SJSA1 (cell line): ENCODE measurements around the gene MLF1. TPM values are rescaled to one million over a fixed set of nuclear protein-coding genes. Genes with fewer than 3 reads are reported as not detected.
"Not testable (repeated sequence)": the region's sequence is repeated elsewhere in the genome, so short reads cannot be mapped to it uniquely, and the experiment has no call there.

Experiments
- DNase-seq, 2 experiments: peaks; one replicate each; pipeline ENCODE4 v3.0.0-alpha.2; 2015 to 2020; ENCODE audit warnings: low spot score in 2 of 2, low read depth in 1 of 2
- H3K27ac ChIP-seq: fragments of 250-450 bp; sonication (Bioruptor Pico); 2 replicates; pipeline ENCODE4 v1.5.1; 2020; ENCODE audit warnings: mild to moderate bottlenecking, moderate library complexity
- H3K27me3 ChIP-seq: fragments of 250-450 bp; sonication (Bioruptor Pico); replicated peaks from 2 replicates; pipeline ENCODE4 v1.5.1; 2020; ENCODE audit warnings: mild to moderate bottlenecking, moderate library complexity
- H3K36me3 ChIP-seq: fragments of 250-450 bp; sonication (Bioruptor Pico); 2 replicates; pipeline ENCODE4 v1.5.1; 2020; ENCODE audit warnings: mild to moderate bottlenecking
- H3K4me1 ChIP-seq: fragments of 250-450 bp; sonication (Bioruptor Pico); replicated peaks from 2 replicates; pipeline ENCODE4 v1.6.1; 2021; ENCODE audit warnings: mild to moderate bottlenecking
- H3K4me3 ChIP-seq: fragments of 250-450 bp; sonication (Bioruptor Pico); 2 replicates; pipeline ENCODE4 v1.5.1; 2020; ENCODE audit warnings: mild to moderate bottlenecking
- H3K9me3 ChIP-seq: fragments of 250-450 bp; sonication (Bioruptor Pico); replicated peaks from 2 replicates; pipeline ENCODE4 v1.5.1; 2020; ENCODE audit warnings: mild to moderate bottlenecking
- total RNA-seq: library from RNA; depleted of rRNA; stranded (reverse); fragments of >200 nt; shearing (Covaris generic); gene quantifications from 2 replicates; pipeline ENCODE4 v1.2.3, GENCODE V29; 2014; rRNA removed

The MLF1 gene, protein sequence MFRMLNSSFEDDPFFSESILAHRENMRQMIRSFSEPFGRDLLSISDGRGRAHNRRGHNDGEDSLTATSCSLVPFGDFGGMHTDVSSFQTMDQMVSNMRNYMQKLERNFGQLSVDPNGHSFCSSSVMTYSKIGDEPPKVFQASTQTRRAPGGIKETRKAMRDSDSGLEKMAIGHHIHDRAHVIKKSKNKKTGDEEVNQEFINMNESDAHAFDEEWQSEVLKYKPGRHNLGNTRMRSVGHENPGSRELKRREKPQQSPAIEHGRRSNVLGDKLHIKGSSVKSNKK
- total RNA-seq, result 13.0 and 18.2 TPM in 2 replicates

DNA sequence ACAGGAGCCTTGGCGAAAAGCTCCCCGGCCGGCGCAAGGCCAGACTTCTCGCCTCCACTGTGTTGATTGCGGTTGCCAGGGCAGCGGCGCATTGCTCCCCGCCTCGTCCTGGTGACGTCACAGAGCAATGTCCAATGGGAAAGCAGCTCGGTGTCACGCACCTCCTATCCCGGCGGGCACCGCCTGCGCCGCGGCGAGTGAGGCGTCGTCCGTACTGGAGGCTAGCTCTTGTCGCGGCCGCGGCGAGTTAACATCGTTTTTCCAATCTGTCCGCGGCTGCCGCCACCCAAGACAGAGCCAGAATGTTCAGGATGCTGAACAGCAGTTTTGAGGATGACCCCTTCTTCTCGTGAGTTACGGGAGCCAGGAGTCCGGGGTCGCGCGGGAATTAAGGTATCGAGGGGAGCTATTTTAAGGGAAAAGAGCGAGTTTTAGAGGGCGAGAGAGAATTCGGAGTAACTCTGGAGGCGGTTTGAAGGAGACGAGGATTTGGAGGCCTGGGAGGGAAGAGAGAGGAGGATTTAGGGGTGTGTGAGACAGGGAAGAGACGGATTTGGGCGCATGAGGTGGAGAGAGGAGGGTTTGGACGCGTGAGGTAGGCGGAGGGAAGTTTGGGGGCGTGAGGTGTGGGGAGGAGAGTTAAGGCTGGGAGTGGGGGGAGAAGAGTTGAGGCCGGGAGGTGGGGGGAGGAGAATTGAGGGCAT lies at the start of gene MLF1:
Gene MLF1 (plus strand): TSS at position 196 of the 704 bp plus-strand sequence. CDS start 107 bp downstream, at position 303.
- DNase-seq, result peak; percentile 85 to 96
- peak within 1 kb of the TSS; percentile 45 for H3K4me3 ChIP-seq
- peak within 1 kb of the TSS; percentile 69 for H3K27ac ChIP-seq
- H3K36me3 ChIP-seq, result no peaks in the 10 kb centered on the region
- H3K4me1 ChIP-seq, result no peaks in the 10 kb centered on the region
- H3K9me3 ChIP-seq, result no peaks in the 10 kb centered on the region
- H3K27me3 ChIP-seq, result no peaks in the 10 kb centered on the region

GRCh38 chr3:158522221-158523136 lies 48.5 kb upstream of the MLF1 start:
- H3K4me1 ChIP-seq, result no peaks in the 10 kb centered on the region
- DNase-seq, result no peak
- no peak overlapping the region for H3K4me3 ChIP-seq
- no peaks in the 10 kb centered on the region for H3K36me3 ChIP-seq
- H3K27ac ChIP-seq, result no peak overlapping the region
- no peaks in the 10 kb centered on the region for H3K27me3 ChIP-seq
- no peaks in the 10 kb centered on the region for H3K9me3 ChIP-seq

GRCh38 chr3:158528076-158528674 lies 42.8 kb upstream of the MLF1 start:
- no peaks in the 10 kb centered on the region for H3K36me3 ChIP-seq
- no peaks in the 10 kb centered on the region for H3K4me1 ChIP-seq
- no peak overlapping the region for H3K27ac ChIP-seq

GRCh38 chr3:158531334-158531733 lies 39.7 kb upstream of the MLF1 start:
- H3K4me3 ChIP-seq, result no peak overlapping the region
- no peak overlapping the region for H3K27ac ChIP-seq
- no peaks in the 10 kb centered on the region for H3K27me3 ChIP-seq
- H3K4me1 ChIP-seq, result no peaks in the 10 kb centered on the region
- no peaks in the 10 kb centered on the region for H3K36me3 ChIP-seq
- no peaks in the 10 kb centered on the region for H3K9me3 ChIP-seq
- DNase-seq, result no peak

More at GRCh38 chr3:158528076-158528674, 42.8 kb upstream of the MLF1 start:
- DNase-seq, result no peak
- H3K4me3 ChIP-seq, result no peak overlapping the region
- no peaks in the 10 kb centered on the region for H3K9me3 ChIP-seq
- H3K27me3 ChIP-seq, result no peaks in the 10 kb centered on the region

DNA sequence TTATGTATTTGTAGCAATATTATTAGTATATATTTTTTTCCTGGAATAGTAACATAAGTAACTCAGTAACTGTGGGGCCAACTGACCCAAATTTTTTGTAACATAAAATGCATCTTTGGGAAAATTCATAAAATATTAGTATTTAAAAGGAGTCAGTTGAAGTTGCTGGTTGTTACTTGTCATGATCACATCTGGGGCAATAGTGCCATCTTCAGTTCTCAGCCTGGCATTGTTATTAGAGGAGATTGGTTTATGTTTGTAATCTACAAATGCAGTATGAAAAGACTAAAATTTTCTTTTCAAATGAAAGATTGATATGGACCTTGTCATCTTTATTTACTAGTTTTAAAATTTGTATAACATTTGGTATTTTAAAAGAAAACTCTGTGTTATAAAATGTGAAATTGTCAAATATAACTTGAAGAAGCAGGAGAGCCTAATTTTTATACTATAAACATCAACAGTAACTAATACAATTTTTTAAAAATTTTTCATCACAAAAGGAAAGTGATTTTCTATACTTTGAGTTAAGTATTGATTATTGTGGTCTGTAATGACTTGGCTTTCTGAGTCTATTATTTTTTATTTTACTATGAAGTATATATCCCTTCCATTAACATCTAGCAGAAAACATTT lies 38.8 kb upstream of the MLF1 start:
- Histone ChIP-seq H3K36me3 (no peaks in the 10 kb centered on the region), H3K9me3 (no peaks in the 10 kb centered on the region), H3K27me3 (no peaks in the 10 kb centered on the region), H3K27ac (no peak overlapping the region), H3K4me1 (no peaks in the 10 kb centered on the region), H3K4me3 (no peak overlapping the region)
- peak in 1 of 2 experiments; percentile 10 for DNase-seq

DNA sequence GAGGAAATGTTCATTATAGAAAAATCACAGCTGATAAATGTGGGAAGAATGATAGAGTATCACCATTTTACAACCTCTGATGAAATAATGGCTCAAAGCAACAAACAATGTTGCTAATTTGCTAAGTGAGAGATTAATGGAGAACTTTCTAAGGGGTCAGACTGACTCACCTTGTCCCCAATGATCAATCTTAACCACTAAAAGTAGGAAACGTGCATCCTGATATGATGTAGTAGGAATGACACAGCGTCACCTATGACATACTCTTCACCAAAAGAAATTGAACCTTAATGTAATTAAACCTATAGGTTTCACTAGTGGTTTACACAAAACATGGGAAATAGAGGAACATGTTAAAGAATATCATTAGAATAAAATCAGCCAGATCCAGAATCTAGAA lies 35.1 kb upstream of the MLF1 start:
- Histone ChIP-seq H3K27me3 (no peaks in the 10 kb centered on the region), H3K4me1 (no peaks in the 10 kb centered on the region), H3K27ac (no peak overlapping the region), H3K4me3 (no peak overlapping the region), H3K36me3 (no peaks in the 10 kb centered on the region), H3K9me3 (no peaks in the 10 kb centered on the region)
- DNase-seq, result no peak

GRCh38 chr3:158539414-158540014 lies 31.5 kb upstream of the MLF1 start:
- Histone ChIP-seq H3K4me1 (no peaks in the 10 kb centered on the region), H3K9me3 (no peaks in the 10 kb centered on the region), H3K27ac (no peak overlapping the region), H3K4me3 (no peak overlapping the region), H3K36me3 (no peaks in the 10 kb centered on the region), H3K27me3 (no peaks in the 10 kb centered on the region)
- peak in 1 of 2 experiments; percentile 36 for DNase-seq

DNA sequence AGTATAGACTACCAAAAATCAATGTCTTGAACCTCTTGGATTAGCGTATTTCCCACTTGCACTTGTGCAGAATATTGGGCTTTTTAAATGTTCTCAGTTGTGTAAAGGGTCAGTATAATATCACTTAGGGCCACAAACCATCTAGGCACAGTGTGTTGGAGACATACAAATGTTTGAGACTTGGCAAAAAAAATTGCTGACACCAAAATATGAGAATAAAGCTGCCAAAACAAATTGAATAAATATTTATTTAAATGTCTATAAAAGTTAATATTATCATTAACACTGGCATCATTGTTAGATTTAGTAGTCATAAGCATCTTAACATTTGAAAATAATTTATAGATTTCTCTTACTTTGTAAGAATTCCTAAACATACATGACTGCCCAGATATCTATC lies 30.9 kb upstream of the MLF1 start:
- Histone ChIP-seq H3K27me3 (no peaks in the 10 kb centered on the region), H3K36me3 (no peaks in the 10 kb centered on the region), H3K4me1 (no peaks in the 10 kb centered on the region), H3K4me3 (no peak overlapping the region), H3K9me3 (no peaks in the 10 kb centered on the region), H3K27ac (no peak overlapping the region)
- DNase-seq, result no peak

GRCh38 chr3:158548691-158549090 lies 22.3 kb upstream of the MLF1 start:
- H3K4me1 ChIP-seq, result no peaks in the 10 kb centered on the region
- no peak for DNase-seq
- no peak overlapping the region for H3K4me3 ChIP-seq
- no peak overlapping the region for H3K27ac ChIP-seq
- H3K27me3 ChIP-seq, result no peaks in the 10 kb centered on the region
- H3K9me3 ChIP-seq, result no peaks in the 10 kb centered on the region
- H3K36me3 ChIP-seq, result no peaks in the 10 kb centered on the region

DNA sequence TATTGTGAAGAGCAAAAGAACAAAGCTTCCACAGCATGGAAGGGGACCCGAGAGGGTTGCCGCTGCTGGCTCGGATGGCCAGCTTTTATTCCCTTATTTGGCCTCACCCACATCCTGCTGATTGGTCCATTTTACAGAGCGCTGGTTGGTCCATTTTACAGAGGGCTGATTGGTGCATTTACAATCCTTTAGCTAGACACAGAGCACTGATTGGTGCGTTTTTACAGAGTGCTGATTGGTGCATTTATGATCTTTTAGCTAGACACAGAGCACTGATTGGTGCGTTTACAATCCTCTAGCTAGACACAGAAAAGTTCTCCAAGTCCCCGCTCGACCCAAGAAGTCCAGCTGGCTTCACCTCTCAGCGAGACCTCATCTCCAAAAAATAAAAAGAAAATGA lies 21.1 kb upstream of the MLF1 start:
- not testable (repeated sequence) for H3K9me3 ChIP-seq, H3K4me1 ChIP-seq, H3K36me3 ChIP-seq, H3K27me3 ChIP-seq, DNase-seq, H3K4me3 ChIP-seq, H3K27ac ChIP-seq

DNA sequence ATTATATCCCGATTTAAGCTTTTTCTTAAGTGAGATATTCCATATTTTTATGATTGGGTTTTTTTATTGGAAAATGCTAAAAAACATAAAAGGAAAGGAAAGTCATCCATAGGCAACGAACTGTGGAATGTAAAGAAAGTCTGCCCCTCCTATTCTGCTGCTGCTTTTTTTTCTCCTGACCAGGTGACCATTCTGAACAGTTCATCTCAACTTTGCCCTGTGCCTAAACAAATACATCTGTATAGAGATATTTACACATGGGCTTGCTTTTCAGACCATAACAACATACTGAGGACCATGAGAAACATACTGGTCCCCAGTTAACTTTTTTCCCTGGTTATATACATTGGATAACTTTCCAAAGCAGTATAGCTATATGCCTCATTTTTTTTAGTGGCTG lies 18.9 kb upstream of the MLF1 start:
- H3K27ac ChIP-seq, result no peak overlapping the region
- no peaks in the 10 kb centered on the region for H3K36me3 ChIP-seq
- DNase-seq, result no peak
- no peaks in the 10 kb centered on the region for H3K4me1 ChIP-seq
- H3K4me3 ChIP-seq, result no peak overlapping the region
- H3K27me3 ChIP-seq, result no peaks in the 10 kb centered on the region
- H3K9me3 ChIP-seq, result no peaks in the 10 kb centered on the region

- no peaks in the 10 kb centered on the region for H3K4me1 ChIP-seq
- H3K36me3 ChIP-seq, result no peaks in the 10 kb centered on the region
- H3K27me3 ChIP-seq, result no peaks in the 10 kb centered on the region
- H3K4me3 ChIP-seq, result no peak overlapping the region
- no peaks in the 10 kb centered on the region; the same call in 1 of the 2 replicates for H3K9me3 ChIP-seq
- no peak overlapping the region for H3K27ac ChIP-seq
- DNase-seq, result no peak
Observed at GRCh38 chr3:158559504-158559903, 11.5 kb upstream of the MLF1 start.

GRCh38 chr3:158560979-158561378 lies 10.0 kb upstream of the MLF1 start:
- no peak overlapping the region for H3K27ac ChIP-seq
- no peaks in the 10 kb centered on the region for H3K27me3 ChIP-seq
- H3K9me3 ChIP-seq, result no peaks in the 10 kb centered on the region; the same call in 1 of the 2 replicates
- no peaks in the 10 kb centered on the region for H3K4me1 ChIP-seq
- H3K36me3 ChIP-seq, result no peaks in the 10 kb centered on the region
- no peak for DNase-seq
- no peak overlapping the region for H3K4me3 ChIP-seq
